Embryonic facial prominence (tissue), 1 donor: ENCODE results near the gene SKI.
"Not testable (repeated sequence)": the region's sequence is repeated elsewhere in the genome, so short reads cannot be mapped to it uniquely, and the experiment has no call there.

Experiments used
- DNase-seq: peaks from one replicate; pipeline ENCODE4 v3.0.0-alpha.2; 2016; ENCODE audit errors: extremely low spot score

SKI gene

DNA sequence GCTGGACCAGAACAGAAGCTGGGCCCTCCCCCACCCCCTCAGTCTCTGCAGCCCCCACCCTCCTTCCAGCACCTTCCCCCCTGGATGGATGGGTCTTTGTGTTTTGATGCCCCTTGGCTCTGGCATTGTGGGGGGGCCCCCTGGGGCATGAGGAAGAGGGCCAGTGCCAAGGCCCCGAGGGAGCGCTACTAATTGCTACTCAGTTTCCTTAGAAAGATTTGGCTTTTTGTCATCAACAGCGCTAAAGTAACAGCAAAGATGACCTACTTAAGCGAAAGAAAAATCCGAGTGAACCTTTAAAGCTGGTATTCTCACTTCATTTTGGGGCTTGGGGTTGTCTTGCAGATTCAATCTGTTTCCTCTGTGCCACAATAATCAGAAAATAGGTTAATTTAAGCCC is 63.5 kb downstream of the SKI start:
- no peak for DNase-seq

DNA sequence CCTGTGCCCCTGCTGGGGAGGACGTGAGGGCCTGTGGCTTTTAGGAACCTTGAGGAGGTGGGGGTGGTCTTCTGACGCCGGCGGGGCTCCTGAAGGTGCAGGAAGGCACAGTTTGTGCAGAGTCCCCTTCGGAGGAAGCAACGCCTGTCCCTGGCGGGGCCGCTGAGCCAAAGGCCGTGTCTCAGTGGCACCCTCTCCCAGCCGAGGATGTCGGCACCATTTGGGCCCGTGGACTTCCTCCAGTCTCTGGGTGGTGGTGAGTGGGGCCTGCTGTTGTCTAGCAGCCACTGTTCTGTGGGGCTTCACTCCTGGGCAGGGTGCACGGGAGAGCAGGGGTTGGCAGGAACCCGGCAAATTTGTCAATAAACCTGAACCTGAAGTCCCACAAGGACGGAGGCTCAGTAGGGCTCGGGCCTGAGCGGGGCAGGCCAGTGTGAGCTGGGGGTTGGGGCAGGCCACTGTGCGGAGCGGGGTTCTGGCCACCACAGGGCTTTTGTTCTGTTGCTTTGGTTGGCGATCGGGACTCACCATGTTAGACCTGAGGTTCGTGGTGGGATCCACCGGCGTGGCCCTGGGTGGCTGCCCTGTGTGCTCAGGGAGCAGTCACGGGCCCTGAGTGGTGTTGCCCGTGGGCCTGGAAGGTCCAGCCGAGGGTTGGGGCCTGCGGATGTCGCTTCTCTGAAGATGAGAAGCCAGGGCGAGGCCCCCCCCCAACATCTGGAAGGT is 64.8 kb downstream of the SKI start:
- no peak for DNase-seq

DNA sequence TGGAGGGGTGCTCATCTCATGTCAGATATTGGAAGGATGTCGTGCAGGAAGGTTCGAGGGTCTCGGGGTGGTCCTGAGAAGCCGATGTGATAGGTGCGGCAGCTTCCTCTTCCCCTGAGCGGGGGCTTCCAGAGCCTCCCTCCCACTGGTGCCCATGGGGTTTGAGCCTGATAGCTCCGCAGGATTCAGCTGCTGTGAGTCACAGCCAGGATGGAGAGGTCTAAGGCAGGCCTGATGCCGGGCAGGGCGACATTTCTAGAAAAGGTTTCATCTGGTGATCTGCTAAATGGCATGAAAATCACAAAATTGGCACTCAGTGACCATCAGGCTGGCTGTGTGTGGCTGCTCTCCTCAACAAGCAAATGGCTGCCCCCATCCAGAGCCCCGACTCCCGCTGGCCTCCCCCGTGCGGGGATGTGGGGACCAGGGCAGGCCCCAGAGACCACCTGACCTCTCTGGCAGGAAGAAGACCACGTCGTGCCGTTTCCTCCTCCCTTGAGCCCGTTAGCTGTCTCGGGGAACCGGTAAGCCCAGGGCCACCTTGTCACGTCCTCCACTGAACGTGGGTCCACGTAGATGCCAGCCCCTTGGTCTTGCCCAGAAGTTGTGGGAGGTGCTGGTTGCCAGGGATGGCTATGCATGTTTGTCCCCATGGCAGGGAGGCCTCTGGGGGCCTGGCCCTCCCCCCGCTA is 66.1 kb downstream of the SKI start:
- DNase-seq = no peak

DNA sequence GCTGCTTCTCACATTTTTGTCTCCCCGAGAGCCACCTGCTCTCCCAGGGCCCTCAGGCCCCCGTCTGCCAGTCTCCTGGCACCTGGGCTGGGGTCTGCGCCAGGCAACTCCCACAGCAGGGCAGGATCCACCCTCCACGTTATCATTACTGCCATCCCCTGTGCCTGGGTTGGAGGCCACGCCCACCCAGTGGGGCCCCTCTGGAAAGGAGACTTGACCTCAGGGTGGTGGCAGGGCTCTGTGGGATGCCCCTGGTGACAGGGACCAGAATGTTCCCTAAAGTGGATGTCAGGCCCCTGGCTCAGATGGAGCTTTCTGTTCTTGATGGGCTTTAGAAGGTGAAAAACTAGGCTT is 66.6 kb downstream of the SKI start:
- DNase-seq = no peak

DNA sequence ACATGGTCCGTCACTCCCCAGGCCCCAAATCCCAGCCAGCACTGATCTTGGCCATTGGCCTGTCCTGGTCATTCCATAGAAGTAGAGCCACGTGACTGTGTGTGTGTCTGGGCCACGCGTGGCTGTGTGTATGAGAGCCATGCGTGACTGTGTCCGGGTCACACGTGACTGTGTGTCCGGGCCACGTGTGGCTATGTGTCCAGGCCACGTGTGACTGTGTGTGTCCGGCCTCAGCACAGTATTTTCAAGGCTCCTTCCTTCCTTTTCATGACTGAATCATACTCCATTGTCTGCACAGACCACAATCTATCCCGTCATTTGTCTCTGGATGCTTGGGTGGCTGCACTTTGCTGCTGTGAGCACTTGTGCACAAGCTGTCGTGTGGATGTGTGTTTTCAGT is 67.4 kb downstream of the SKI start:
- DNase-seq = no peak

DNA sequence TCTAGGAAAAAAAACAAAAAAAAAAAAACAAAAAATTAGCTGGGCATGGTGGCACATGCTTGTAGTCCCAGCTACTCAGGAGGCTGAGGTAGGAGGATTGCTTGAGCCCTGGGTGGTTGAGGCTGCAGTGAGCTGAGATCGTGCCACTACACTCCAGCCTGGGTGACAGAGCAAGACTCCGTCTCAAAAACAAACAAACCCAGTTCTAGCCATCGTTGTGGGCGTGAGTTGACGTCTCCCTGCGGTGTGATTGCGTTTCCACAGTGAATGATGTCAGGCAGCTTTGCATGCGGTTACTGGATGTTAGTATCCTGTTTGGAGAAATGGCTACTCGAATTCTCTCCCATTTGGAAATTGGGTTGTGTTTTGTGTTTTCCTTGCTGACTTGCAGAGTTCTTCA is 68.1 kb downstream of the SKI start:
- not testable (repeated sequence) for DNase-seq

DNA sequence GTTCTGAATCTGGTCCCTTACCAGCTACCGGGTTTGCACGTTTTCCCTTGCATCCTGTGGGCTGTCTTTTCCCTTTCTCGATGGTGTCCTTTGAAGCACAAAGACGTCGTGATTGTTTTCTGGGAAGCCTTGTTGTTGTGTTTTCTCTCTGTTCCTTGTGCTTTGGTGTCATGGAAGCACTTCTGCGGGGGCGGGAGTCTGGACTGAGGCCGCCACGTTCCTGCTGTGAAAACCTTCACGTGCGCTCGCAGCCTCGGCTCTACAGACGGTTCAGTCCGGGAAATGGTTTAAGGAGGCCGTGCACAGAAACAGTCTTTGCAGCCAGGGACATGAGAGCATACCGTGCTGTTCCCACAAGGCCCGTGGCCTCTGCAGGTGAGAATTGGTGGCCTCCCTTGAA is 68.5 kb downstream of the SKI start:
- DNase-seq = no peak

DNA sequence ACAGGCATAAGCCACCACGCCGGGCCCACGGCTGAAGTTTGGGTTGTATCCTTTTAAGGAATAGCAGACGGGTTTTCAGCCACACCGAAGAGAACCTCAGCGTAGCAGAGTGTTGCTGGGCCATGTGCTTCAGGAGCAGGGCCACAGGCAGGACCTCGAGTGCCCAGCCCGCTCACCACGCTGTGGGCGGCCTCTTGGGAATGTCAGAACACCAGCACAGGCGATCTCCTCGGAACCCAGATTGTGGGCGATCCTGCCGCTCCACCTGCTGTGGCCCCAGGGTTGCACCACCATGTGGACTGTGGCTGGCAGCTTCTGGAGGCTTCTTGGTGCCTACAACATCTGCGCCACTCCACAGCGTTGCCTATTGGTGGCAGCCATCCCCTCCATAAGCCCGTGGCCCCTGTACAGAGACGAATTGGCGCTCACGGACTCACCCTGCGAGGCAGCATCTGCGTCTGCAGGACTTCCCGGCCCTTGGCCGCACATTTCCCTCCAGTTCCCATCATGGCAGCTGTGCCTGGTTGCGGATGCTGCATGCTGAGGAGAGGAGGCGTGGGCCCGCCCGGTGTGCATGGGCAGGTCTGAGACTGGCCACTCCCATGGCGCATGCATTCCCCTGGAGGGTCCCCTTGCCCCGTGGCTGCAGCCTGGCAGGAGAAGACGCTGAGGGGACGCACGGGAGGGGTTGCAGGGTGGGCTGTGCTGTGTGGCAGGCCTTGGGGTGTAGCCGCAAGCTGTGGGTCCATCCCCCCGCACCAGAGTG is 69.3 kb downstream of the SKI start:
- DNase-seq = no peak

DNA sequence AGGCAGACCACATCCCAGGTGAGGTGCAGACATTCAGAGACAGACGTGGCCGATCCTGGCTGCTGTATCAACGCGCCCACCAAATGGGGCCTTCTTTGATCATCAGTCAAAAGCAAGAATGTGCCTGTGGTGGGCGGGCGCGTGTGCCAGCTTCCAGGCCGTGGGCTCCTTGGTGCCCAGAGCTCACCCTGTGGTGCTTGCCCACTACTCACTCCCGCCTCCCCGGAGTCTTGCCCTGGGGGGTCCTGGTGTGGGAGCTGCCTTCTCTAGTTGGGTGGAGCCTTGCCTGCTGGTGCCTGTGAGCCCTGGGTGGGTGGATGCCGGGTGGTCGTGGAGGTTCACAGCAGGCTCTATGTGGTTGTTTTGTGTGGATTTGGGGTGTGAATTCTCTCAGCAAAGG is 70.6 kb downstream of the SKI start:
- DNase-seq = no peak

DNA sequence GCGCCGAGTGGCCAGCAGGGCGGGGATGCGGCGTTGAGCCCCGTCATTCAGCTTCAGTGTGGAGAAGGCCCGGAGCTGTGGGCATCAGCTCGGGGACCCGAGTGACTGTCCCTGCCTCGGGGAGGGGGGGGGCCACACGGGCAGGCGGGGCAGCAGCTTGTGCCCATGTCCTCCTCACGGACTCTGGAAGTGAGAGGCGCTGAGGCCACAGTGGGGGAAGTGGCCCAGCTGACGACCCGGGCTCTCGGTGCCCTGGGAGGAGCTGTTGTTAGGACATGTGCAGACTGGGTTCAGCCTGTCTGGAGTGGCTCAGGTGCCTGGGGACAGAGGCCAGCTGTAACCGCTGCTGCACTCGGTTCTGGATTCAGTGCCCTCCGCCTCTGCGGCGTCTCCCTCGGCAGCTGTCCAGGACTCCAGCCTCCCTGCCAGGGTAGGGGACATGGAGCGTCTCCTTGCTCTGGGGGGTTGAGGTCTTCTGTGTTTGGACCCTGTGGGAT is 71.1 kb downstream of the SKI start:
- no peak for DNase-seq

DNA sequence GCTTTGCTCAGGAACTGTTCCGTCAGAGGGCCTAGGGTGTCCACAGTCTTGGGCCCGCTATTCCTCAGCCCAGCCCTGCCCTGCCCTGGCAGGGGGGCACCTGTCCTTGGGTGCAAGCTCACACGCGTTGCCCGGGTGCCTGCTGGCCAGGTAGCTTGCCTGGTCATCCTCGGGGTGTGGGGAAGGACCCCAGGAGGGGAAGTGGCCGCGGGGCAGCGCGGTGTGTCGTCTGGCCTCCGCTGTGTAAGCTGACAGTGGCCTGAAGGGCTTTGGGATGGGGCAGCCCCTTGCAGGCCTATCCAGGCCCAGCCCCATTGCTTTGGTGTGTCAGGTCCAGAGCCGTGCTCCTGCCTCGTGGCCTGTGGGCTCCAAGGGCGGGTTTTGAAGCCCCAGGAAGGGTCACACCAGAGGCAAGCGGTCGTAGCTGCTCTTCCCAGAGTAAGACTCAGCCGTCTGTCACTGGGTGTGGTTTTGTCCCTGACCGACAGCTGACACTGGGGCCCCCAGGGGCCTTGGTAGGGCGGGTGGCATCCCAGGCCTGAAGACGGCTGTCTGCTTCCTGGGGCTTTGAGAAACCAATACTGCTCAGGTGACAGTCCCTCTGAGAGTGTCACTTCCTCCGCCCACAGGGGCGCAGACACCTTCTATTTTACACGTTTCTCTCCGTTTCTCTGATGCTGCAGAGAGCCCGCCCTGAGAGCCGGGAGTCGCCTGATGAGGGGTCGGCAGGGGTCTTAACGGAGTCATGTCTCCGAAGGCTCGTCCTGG is 72.1 kb downstream of the SKI start:
- no peak for DNase-seq

DNA sequence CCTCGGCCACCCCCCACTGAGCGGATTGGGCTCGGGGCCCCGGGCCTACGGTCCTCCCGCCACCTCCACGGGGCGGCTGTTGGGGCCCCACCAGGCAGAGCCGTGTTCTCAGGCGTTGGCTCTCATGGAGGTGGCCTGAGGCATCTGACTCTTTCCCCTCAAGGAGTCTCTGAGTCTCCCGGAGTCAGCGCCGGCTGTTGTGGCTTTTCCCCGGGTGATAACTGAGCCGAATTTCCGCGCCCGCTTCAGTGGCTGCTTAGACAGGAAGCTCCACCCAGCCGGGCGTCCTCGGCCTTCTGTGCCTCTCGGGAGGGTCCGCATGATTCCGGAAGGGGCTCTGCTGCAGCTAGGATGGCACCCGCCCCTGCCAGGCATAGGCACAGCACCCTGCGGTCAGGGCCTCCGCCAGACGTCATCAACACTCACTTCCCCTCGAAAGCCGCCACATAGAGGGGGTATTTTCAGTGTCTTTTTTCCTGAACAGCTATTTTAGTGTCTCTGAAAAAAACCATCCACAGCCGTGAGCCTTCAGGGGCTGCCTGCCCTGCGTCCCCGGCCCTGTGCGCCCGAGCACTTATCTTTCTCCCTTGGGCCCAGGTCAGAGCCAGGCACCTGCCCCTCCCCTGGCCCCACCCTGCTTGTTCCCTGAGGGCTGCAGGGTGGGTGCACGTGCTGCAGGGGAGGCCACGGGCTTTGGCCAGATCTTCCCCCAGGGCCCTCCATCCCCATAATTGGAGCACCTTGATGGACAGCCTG is 72.9 kb downstream of the SKI start:
- DNase-seq = no peak

DNA sequence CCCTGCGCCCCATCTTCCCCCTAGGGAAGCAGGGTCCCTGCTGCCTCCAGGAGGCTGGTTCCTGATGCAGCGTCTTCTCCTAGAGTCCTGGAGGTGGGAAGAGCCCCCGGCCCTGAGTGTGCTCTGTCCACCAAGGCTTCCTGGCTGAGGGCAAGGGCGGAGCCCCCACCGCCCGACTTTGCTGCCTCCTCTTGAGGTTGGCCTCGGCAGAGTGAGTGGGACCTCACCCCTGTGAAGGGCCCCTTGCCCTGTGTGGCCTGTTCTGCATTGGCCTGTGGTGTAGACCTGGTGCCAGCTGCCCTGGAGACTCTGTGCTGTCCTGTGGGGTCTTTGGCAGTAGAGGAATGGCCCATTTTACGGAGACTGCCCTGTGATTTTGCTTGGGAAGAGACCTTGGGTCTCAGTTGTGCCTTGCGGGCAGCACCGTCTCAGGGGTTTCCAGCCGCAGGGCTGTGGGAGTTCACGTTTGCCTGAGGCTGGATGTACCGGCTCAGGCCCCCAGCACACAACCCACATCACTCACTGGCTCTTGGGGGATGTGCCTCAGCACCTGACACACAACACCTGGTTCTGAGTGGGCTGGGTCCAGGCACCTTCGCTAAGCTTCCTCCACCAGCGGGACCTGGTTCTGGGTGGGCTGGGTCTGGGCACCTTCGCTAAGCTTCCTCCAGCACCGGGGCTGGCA is 73.6 kb downstream of the SKI start:
- no peak for DNase-seq

DNA sequence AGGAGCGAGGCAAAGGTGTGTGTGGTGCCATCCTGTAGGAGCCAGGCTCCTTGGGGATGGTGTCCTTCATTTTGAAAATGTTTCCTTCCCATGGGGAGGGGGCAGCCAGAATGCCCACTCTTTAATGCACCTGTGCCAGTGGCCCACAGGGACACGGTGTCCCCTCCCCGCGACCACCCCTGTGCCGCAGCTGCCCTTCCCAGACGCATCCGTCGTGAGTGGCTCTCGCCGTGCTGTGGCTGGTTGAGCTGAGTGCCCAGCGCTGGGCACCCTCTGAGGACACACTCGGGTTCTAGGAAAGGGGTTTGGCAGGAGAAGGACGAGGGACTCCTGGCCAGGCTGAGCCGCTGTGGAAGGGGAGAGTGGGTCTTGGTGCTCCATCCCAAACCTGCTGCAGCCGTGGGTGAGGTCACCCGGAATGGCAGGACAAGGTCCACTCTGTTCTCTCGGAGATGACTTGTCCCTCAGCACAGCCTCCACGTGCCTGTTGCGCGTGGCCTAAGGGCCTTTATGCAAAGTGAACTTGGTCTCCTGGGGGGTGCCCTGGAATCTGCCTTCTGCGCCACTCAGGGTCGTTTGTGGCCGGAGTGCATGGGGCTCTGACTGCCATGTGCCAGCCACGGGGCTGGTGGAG is 74.3 kb downstream of the SKI start:
- DNase-seq = no peak

DNA sequence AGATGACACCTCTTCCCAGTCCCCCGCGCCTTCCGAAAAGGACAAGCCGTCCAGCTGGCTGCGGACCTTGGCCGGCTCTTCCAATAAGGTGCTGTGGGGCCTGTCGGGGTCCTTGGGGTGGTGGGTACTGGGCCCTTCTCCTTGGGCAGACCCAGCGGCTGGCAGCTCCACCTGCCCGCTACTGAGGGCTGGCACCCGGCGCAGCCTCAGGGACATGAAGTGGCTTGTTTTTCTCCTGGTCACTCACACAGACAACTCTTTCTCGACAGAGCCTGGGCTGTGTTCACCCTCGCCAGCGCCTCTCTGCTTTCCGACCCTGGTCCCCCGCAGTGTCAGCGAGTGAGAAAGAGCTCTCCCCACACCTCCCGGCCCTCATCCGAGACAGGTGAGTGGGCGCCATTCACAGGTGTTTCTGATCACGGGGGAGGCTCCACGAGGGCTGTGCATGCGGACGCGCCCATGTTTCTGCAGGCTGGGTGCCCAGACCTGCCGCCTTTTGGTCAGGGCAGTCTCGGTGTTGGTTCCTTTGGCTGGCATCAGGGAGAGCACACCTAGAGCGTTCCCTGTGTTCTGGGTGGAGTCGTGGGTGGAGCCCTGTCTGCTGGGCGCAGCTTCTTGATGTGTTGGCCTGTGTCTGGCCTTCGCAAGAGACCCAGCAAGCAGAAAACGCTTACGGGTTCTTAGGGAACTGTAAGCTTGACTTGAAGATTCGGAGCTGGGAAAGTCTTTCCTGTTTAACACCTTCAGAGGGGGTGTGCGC is 75.1 kb downstream of the SKI start:
- DNase-seq = no peak

DNA sequence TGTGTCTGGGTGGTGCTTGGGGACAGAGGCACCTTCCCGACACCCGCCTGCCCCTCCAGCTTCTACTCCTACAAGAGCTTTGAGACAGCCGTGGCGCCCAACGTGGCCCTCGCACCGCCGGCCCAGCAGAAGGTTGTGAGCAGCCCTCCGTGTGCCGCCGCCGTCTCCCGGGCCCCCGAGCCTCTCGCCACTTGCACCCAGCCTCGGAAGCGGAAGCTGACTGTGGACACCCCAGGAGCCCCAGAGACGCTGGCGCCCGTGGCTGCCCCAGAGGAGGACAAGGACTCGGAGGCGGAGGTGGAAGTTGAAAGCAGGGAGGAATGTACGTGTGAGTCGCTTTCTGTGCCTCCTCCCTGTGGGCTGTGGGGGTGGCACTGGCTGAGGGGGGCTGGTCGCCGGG is 75.7 kb downstream of the SKI start:
- no peak for DNase-seq

DNA sequence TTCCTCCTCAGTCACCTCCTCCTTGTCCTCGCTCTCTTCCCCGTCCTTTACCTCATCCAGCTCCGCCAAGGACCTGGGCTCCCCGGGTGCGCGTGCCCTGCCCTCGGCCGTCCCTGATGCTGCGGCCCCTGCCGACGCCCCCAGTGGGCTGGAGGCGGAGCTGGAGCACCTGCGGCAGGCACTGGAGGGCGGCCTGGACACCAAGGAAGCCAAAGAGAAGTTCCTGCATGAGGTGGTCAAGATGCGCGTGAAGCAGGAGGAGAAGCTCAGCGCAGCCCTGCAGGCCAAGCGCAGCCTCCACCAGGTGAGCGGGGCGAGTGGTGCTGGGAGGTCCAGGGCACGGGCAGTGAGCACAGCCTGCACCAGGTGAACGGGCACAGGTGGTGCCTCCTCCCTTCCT is 76.2 kb downstream of the SKI start:
- no peak for DNase-seq

DNA sequence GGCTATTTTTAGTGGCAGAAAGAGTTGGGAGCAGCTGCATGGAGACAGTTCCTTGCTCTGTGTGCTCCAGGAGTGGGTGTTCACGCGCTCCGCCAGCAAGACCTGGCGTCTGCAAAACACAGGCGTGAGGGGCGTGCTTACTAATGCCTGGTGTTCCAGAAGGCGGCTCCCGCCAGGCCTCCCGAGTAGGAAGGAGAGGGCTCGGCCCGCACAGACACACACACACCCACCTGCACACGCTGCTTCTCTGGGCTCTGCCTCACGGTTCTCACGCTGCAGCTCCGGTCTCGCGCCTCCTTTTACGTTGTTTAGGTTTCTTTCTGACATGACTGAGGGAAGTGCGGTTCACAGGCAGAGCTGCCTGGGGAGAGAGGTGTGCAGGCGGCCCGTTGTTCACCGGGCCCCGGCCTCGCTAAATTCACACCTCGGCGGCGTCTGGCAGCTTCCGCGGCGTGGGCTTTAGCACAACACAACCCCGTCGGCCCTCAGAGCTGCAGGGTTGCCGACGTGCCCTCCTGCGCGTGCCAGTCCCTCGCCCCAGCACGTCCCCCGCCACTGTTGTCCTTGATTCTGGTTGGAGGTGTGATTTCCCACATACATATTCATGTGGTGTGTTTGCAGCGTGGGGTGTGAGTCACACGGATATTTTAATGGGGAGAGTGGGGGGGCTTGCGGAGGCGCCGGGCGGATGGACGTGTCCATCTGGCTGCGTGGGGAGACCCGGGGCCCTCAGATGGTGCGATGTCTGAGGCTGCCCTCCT is 77.0 kb downstream of the SKI start:
- DNase-seq = no peak
